GM23338 (cell line): ENCODE data around the gene RIT1. TPM values are rescaled to one million over a fixed set of nuclear protein-coding genes. Genes with fewer than 3 reads are reported as not detected.

Source experiments
- ATAC-seq: fragments of 200-7000 bp; cut with Tn5 transposase; 3 replicates; pipeline ENCODE4 v1.9.1; 2020
- DNase-seq: peaks from one replicate; pipeline ENCODE4 v3.0.0-alpha.2; 2015; ENCODE audit warnings: low spot score
- H2AFZ ChIP-seq: fragments of 200-600 bp; sonication (generic); 2 replicates; pipeline ENCODE4 v1.8.0; 2016; ENCODE audit warnings: antibody characterized with exemption, mild to moderate bottlenecking, moderate library complexity
- H3F3A ChIP-seq: fragments of 200-600 bp; sonication (generic); replicated peaks from 2 replicates; pipeline ENCODE4 v1.8.0; 2017; ENCODE audit warnings: antibody characterized with exemption, mixed run types, low read depth
- H3K27ac ChIP-seq: fragments of 200-600 bp; sonication (generic); 2 replicates; pipeline ENCODE4 v1.6.1; 2016; ENCODE audit warnings: low read depth
- H3K27me3 ChIP-seq: fragments of 200-600 bp; sonication (generic); 2 replicates; pipeline ENCODE4 v1.8.0; 2016; ENCODE audit warnings: mild to moderate bottlenecking, mixed run types, moderate library complexity; ENCODE audit not compliant: insufficient read depth
- H3K36me3 ChIP-seq: fragments of 200-600 bp; sonication (generic); 2 replicates; pipeline ENCODE4 v1.8.0; 2016; ENCODE audit warnings: mild to moderate bottlenecking; ENCODE audit not compliant: insufficient read depth
- H3K4me1 ChIP-seq: fragments of 200-600 bp; sonication (generic); 2 replicates; pipeline ENCODE4 v1.8.0; 2016; ENCODE audit warnings: mild to moderate bottlenecking, moderate library complexity; ENCODE audit not compliant: insufficient read depth
- H3K4me2 ChIP-seq: fragments of 200-600 bp; sonication (generic); 2 replicates; pipeline ENCODE4 v1.7.1; 2017; ENCODE audit warnings: mixed run types
- H3K4me3 ChIP-seq: fragments of 200-600 bp; sonication (generic); 2 replicates; pipeline ENCODE4 v1.6.1; 2016; ENCODE audit warnings: mixed run types
- H3K79me2 ChIP-seq: fragments of 200-600 bp; sonication (generic); replicated peaks from 2 replicates; pipeline ENCODE4 v1.8.0; 2017; ENCODE audit warnings: mild to moderate bottlenecking; ENCODE audit not compliant: insufficient read depth
- H3K9me2 ChIP-seq: fragments of 200-600 bp; sonication (generic); 2 replicates; pipeline ENCODE4 v1.8.0; 2017; ENCODE audit not compliant: insufficient read depth
- H4K20me1 ChIP-seq: fragments of 200-600 bp; sonication (generic); replicated peaks from 2 replicates; pipeline ENCODE4 v1.8.0; 2017; ENCODE audit warnings: mild to moderate bottlenecking; ENCODE audit not compliant: insufficient read depth
- H3K27ac Mint-ChIP-seq: 2 replicates; pipeline ENCODE4 v1.8.0; 2020; ENCODE audit warnings: inconsistent platforms, mild to moderate bottlenecking, moderate library complexity, mixed read lengths
- H3K27me3 Mint-ChIP-seq: 3 replicates; pipeline ENCODE4 v1.8.0; 2022; ENCODE audit warnings: low read depth, mild to moderate bottlenecking, moderate library complexity, mixed read lengths, inconsistent platforms; ENCODE audit not compliant: insufficient read depth, poor library complexity
- H3K36me3 Mint-ChIP-seq: 3 replicates; pipeline ENCODE4 v1.8.0; 2021; ENCODE audit warnings: low read depth, mild to moderate bottlenecking, inconsistent platforms, moderate library complexity, mixed read lengths
- H3K4me1 Mint-ChIP-seq: 3 replicates; pipeline ENCODE4 v1.8.0; 2020; ENCODE audit warnings: mild to moderate bottlenecking, inconsistent platforms, mixed read lengths
- H3K4me3 Mint-ChIP-seq: 3 replicates; pipeline ENCODE4 v1.8.0; 2021; ENCODE audit warnings: moderate library complexity, mild to moderate bottlenecking, inconsistent platforms, mixed read lengths
- H3K9me3 Mint-ChIP-seq: 3 replicates; pipeline ENCODE4 v1.8.0; 2020; ENCODE audit warnings: moderate library complexity, mild to moderate bottlenecking, inconsistent platforms, mixed read lengths
- CREB1 ChIP-seq: fragments of 250-450 bp; sonication (Bioruptor Pico); IDR thresholded peaks from 2 replicates; pipeline ENCODE4 v1.5.0; 2020; ENCODE audit warnings: low read depth, mild to moderate bottlenecking, moderate library complexity
- CTCF ChIP-seq, 2 experiments: fragments of 200-600 bp in 1 of 2; sonication (generic) in 1 of 2; conservative IDR thresholded peaks; 2 replicates each; pipeline versions ENCODE4 v1.5.1 to v1.6.1; 2016 to 2017; ENCODE audit warnings: antibody characterized with exemption in 2 of 2, low read depth in 2 of 2, mild to moderate bottlenecking in 2 of 2, moderate library complexity in 1 of 2
- ETS1 ChIP-seq: IDR thresholded peaks from 2 replicates; pipeline ENCODE4 v1.6.1; 2016; ENCODE audit warnings: antibody characterized with exemption
- EZH2 ChIP-seq: fragments of 200-600 bp; sonication (generic); IDR thresholded peaks from one replicate; pipeline ENCODE4 v1.8.0; 2017; ENCODE audit warnings: antibody characterized with exemption, mild to moderate bottlenecking, low read depth; ENCODE audit not compliant: unreplicated experiment
- EZH2phosphoT487 ChIP-seq: fragments of 200-600 bp; sonication (generic); IDR thresholded peaks from one replicate; pipeline ENCODE4 v1.8.1; 2018; ENCODE audit warnings: antibody characterized with exemption; ENCODE audit not compliant: unreplicated experiment
- REST ChIP-seq: IDR thresholded peaks from one replicate; pipeline ENCODE4 v1.6.1; 2018; ENCODE audit warnings: antibody characterized with exemption; ENCODE audit not compliant: unreplicated experiment
- STAT1 ChIP-seq: IDR thresholded peaks from one replicate; pipeline ENCODE4 v1.6.1; 2016; ENCODE audit warnings: antibody characterized with exemption; ENCODE audit not compliant: unreplicated experiment
- ZNF114 ChIP-seq: fragments of 250-450 bp; sonication (Bioruptor Pico); IDR thresholded peaks from 2 replicates; pipeline ENCODE4 v1.5.0; 2020; ENCODE audit warnings: mild to moderate bottlenecking, moderate library complexity
- ZNF462 ChIP-seq: fragments of 250-450 bp; sonication (Bioruptor Pico); IDR thresholded peaks from 2 replicates; pipeline ENCODE4 v1.5.0; 2020; ENCODE audit warnings: mild to moderate bottlenecking, moderate library complexity
- polyA plus RNA-seq: library from polyadenylated mRNA; unstranded; fragments of >200 nt; fragmentation: Nextera tagmentation; extraction: Ambion mirVana; gene quantifications from 2 replicates; pipeline ENCODE4 v1.2.1, GENCODE V29; 2016
- total RNA-seq: library from RNA; depleted of rRNA; stranded (reverse); fragments of >200 nt; shearing (Covaris generic); gene quantifications from 2 replicates; pipeline ENCODE4 v1.2.3, GENCODE V29; 2014

The RIT1 gene
- total and polyA plus RNA-seq, 2 experiments from 2014 or later: 21.5 to 24.4 TPM

GRCh38 chr1:155919801-155920200 is 8.7 kb upstream of the RIT1 start:
- Histone ChIP-seq H3K4me1 (no peaks in the 10 kb centered on the region), H4K20me1 (peaks cover 50% of the 10 kb centered on the region), H3K27ac (no peak overlapping the region), H3K79me2 (no peaks in the 10 kb centered on the region; the same call in none of the 2 replicates), H3K4me3 (no peak overlapping the region), H3K36me3 (peaks cover 93% of the 10 kb centered on the region), H3K4me2 (no peak overlapping the region), H3F3A (peaks cover 32% of the 10 kb centered on the region), H3K27me3 (no peaks in the 10 kb centered on the region), H2AFZ (no peak overlapping the region), H3K9me2 (no peaks in the 10 kb centered on the region)
- Mint-ChIP-seq H3K4me1 (no peaks in the 10 kb centered on the region), H3K9me3 (no peaks in the 10 kb centered on the region), H3K36me3 (peaks cover 98% of the 10 kb centered on the region), H3K4me3 (no peak overlapping the region), H3K27me3 (no peaks in the 10 kb centered on the region), H3K27ac (no peak overlapping the region)
- no peak for TF ChIP-seq REST
- no peak for TF ChIP-seq CREB1 (CRISPR knock-in tag)
- no peak for TF ChIP-seq EZH2phosphoT487
- no peak for ATAC-seq
- no peak for DNase-seq

DNA sequence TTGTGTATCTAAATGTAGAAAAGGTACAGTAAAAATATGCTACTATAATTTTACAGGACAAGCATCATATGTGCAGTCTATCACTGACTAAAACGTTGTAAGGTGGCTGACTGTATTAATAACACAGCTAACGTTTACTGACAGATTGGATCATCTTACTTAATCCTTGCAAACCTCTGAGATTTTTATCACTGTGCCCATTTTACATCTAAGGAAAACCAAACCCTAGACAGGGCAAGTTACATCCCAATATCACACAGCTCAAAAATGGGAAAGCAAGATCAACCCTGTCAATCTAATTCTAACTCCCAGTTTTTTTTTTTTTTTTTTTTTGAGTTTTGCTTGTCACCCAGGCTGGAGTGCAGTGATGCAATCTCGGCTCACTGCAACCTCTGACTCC is 7.5 kb upstream of the RIT1 start:
- ATAC-seq: no peak
- H3K9me2 ChIP-seq: no peaks in the 10 kb centered on the region
- Mint-ChIP-seq H3K27me3 (no peaks in the 10 kb centered on the region), H3K36me3 (peaks cover 97% of the 10 kb centered on the region), H3K9me3 (no peaks in the 10 kb centered on the region), H3K27ac (no peak overlapping the region), H3K4me3 (no peak overlapping the region), H3K4me1 (no peaks in the 10 kb centered on the region)
- H2AFZ ChIP-seq: no peak overlapping the region
- peaks cover 51% of the 10 kb centered on the region for H4K20me1 ChIP-seq
- peaks cover 93% of the 10 kb centered on the region for H3K36me3 ChIP-seq
- H3K4me1 ChIP-seq: no peaks in the 10 kb centered on the region
- H3F3A ChIP-seq: peaks cover 43% of the 10 kb centered on the region
- no peak overlapping the region for H3K27ac ChIP-seq
- no peaks in the 10 kb centered on the region; the same call in none of the 2 replicates for H3K79me2 ChIP-seq
- no peak overlapping the region for H3K4me3 ChIP-seq
- H3K4me2 ChIP-seq: no peak overlapping the region
- TF ChIP-seq ZNF114 (CRISPR knock-in tag) (no peak), CREB1 (CRISPR knock-in tag) (no peak), ETS1 (no peak), EZH2 (no peak), STAT1 (no peak), CTCF (conservative IDR thresholded peaks at IDR 0.05; ENCODE audit: low read depth in 2 of 2) (no peak), ZNF462 (CRISPR knock-in tag) (no peak)
- H3K27me3 ChIP-seq: no peaks in the 10 kb centered on the region
- DNase-seq: no peak
